Measurements from ENCODE around the gene CACNA1C.

GRCh38 chr12:2561367-2561766 lies 508.6 kb downstream of the CACNA1C start:
- TF ChIP-seq CTCF (IDR thresholded peaks at IDR 0.05) (no peak), POLR2AphosphoS5 (IDR thresholded peaks at IDR 0.05) (no peak)
